ENCODE measurements around the gene TBL1X.

DNA sequence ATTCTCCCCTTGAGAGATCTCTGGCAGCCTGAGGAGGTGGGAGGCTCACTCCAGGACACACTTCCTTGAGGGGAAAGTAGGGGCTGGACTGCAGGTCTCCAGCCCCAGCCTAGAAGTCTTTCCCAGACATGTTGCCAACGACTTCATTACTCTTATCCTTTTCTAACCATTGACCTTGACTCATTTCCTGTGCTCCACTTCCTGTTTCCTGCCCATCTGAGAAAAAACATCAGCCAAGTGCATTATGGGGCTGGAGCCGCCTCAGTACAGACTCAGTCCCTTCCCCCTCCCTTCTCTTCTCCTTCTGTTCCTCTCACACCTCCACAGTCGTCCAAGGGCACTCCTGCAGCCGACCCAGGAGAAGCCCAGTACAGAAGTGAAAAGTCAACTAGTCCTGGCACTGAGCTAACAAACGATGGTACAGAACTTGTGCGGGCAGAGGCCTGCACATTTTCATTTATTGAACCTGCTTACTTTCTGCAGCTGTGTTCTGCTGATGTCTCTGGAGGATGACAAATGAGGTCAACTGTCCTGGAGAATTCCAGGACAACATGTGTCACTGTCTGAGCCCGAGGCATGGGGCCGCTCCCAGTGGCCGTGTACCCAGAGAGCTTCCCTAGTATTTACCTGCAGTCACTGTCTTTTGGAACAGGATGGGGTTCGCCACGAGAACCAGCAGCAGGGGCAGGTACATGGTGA is 280.7 kb downstream of the TBL1X start:
- TF ChIP-seq CTCF (conservative IDR thresholded peaks at IDR 0.05) (no peak), ZFX (IDR thresholded peaks at IDR 0.05) (no peak)
